K562 (cell line): Measurements from ENCODE around the gene OR2Z1. TPM values are rescaled to one million over a fixed set of nuclear protein-coding genes. Genes with fewer than 3 reads are reported as not detected.

Source experiments
- ARNT ChIP-seq, 2 experiments: fragments of 450-650 bp; IDR thresholded peaks; 2 replicates each; pipeline ENCODE4 v1.6.1; 2016; ENCODE audit warnings: mild to moderate bottlenecking in 1 of 2
- BRCA1 ChIP-seq, 2 experiments: fragments of 450-650 bp in 1 of 2; sonication (generic) in 1 of 2; formaldehyde crosslinking in 1 of 2; IDR thresholded peaks; 2 replicates each; pipeline versions ENCODE4 v1.5.0 to v1.6.1; 2017 to 2020; ENCODE audit warnings: mild to moderate bottlenecking in 1 of 2, missing genetic modification reagents in 1 of 2
- DMBX1 ChIP-seq: fragments of 250-450 bp; sonication (Bioruptor Pico); IDR thresholded peaks from 2 replicates; pipeline ENCODE4 v1.8.0; 2022; ENCODE audit warnings: inconsistent platforms, mild to moderate bottlenecking, moderate library complexity, borderline replicate concordance
- ETS1 ChIP-seq: conservative IDR thresholded peaks from 2 replicates; pipeline ENCODE4 v1.6.1; 2011; ENCODE audit warnings: low read depth, mild to moderate bottlenecking, low read length; ENCODE audit not compliant: control insufficient read depth
- GTF2A2 ChIP-seq: IDR thresholded peaks from 2 replicates; pipeline ENCODE4 v1.6.1; 2016; ENCODE audit warnings: mild to moderate bottlenecking, missing genetic modification characterization, missing compliant biosample characterization
- HDAC8 ChIP-seq: fragments of 450-650 bp; IDR thresholded peaks from 2 replicates; pipeline ENCODE4 v1.6.1; 2016; ENCODE audit warnings: mild to moderate bottlenecking, missing genetic modification characterization, moderate library complexity, missing compliant biosample characterization
- HMBOX1 ChIP-seq: sonication (generic); IDR thresholded peaks from 2 replicates; pipeline ENCODE4 v1.6.1; 2016
- NCOR1 ChIP-seq: fragments of 450-650 bp; IDR thresholded peaks from 2 replicates; pipeline ENCODE4 v1.6.1; 2016; ENCODE audit warnings: mild to moderate bottlenecking, moderate library complexity
- NEUROD1 ChIP-seq: fragments of 150-350 bp; IDR thresholded peaks from 2 replicates; pipeline ENCODE4 v1.6.1; 2014; ENCODE audit warnings: borderline replicate concordance, low read length, low read depth; ENCODE audit not compliant: partially characterized antibody
- NONO ChIP-seq, 2 experiments: fragments of 200-400 bp in 1 of 2; fragments of 450-650 bp in 1 of 2; formaldehyde crosslinking in 1 of 2; IDR thresholded peaks; 2 replicates each; pipeline ENCODE4 v1.6.1; 2017; ENCODE audit warnings: low read depth in 2 of 2, mild to moderate bottlenecking in 2 of 2, moderate library complexity in 2 of 2, low read length in 1 of 2
- RBM25 ChIP-seq: fragments of 200-400 bp; formaldehyde crosslinking; IDR thresholded peaks from 2 replicates; pipeline ENCODE4 v1.6.1; 2018; ENCODE audit warnings: low read length, low read depth, moderate library complexity; ENCODE audit not compliant: severe bottlenecking
- SMARCE1 ChIP-seq: fragments of 450-650 bp; IDR thresholded peaks from 2 replicates; pipeline ENCODE4 v1.7.1; 2016; ENCODE audit warnings: mild to moderate bottlenecking
- ZBTB40 ChIP-seq, 2 experiments: fragments of 450-650 bp in 1 of 2; sonication (generic) in 1 of 2; formaldehyde crosslinking in 1 of 2; IDR thresholded peaks; 2 replicates each; pipeline versions ENCODE4 v1.7.1 to v1.9.0; 2016 to 2022; ENCODE audit warnings: inconsistent platforms in 1 of 2, mild to moderate bottlenecking in 1 of 2, missing genetic modification reagents in 1 of 2
- polyA plus RNA-seq, 8 experiments: library from polyadenylated mRNA; depleted of rRNA in 4 of 8; stranded (reverse) in 5 of 8; unstranded in 3 of 8; fragments of >200 nt; fragmentation: Nextera tagmentation in 2 of 8; fragmentation: Illumina TruSeq in 1 of 8; extraction: Ambion mirVana in 2 of 8; extraction: Trizol in 1 of 8; gene quantifications; 2 replicates each; pipeline versions ENCODE4 v1.2.1 to v1.2.3, GENCODE V29; 2011 to 2014; ENCODE audit warnings: inconsistent platforms in 1 of 8, missing spikeins in 1 of 8
- total RNA-seq, 7 experiments: library from RNA; depleted of rRNA in 6 of 7; stranded (reverse); fragments of >200 nt in 6 of 7; fragmentation: Illumina TruSeq in 2 of 7; extraction: Trizol in 2 of 7; gene quantifications; 2 replicates each; pipeline versions ENCODE4 v1.2.1 to v1.2.3, GENCODE V29; 2011 to 2021; ENCODE audit warnings: low replicate concordance in 1 of 7

The OR2Z1 gene
- total and polyA plus RNA-seq, 9 of the 15 experiments (the other 6 are each of a cell fraction or from before 2014, with no cell fraction given), result 0.13 TPM; not detected in 8

GRCh38 chr19:8681345-8682029, 39.9 kb upstream of the OR2Z1 start (continued):
- TF ChIP-seq ZBTB40 (IDR thresholded peaks at IDR 0.05), result no peak
- no peak for TF ChIP-seq ZBTB40 (CRISPR knock-in tag; IDR thresholded peaks at IDR 0.05)
- no peak for TF ChIP-seq NEUROD1
- no peak for TF ChIP-seq ARNT (IDR thresholded peaks at IDR 0.05)
- no peak for TF ChIP-seq HDAC8
- TF ChIP-seq HMBOX1, result 0 out of 2 replicates have a peak, but pooled peaks have one; percentile 40
- TF ChIP-seq SMARCE1, result peak; percentile 71; the same call in 1 of the 2 replicates
- no peak for TF ChIP-seq ETS1
- no peak for TF ChIP-seq RBM25
- no peak for TF ChIP-seq GTF2A2
- TF ChIP-seq BRCA1 (IDR thresholded peaks at IDR 0.05), result no peak
- TF ChIP-seq BRCA1 (CRISPR knock-in tag; IDR thresholded peaks at IDR 0.05), result no peak
- TF ChIP-seq NONO (IDR thresholded peaks at IDR 0.05; ENCODE audit: low read depth in 2 of 2, low read length in 1 of 2), result no peak
- no peak for TF ChIP-seq NCOR1
- no peak for TF ChIP-seq DMBX1 (CRISPR knock-in tag)
